DND-41 (cell line): ENCODE data around the gene ZNF530.

ENCODE experiments used
- CTCF ChIP-seq: IDR thresholded peaks from 2 replicates; pipeline ENCODE4 v1.5.1; 2012; ENCODE audit warnings: borderline replicate concordance, low read length, moderate library complexity, mild to moderate bottlenecking; ENCODE audit not compliant: poor library complexity, severe bottlenecking; ENCODE audit errors: extremely low read depth
- EZH2 ChIP-seq: IDR thresholded peaks from 3 replicates; pipeline ENCODE4 v1.6.1; 2012; ENCODE audit warnings: borderline replicate concordance, low read depth, mild to moderate bottlenecking, moderate library complexity, low read length, inconsistent platforms; ENCODE audit not compliant: severe bottlenecking

- TF ChIP-seq CTCF (no peak), EZH2 (no peak)
These were observed 42.0 kb upstream of the ZNF530 start for GRCh38 chr19:57557659-57558058.
